ENCODE results near the gene NID2.

The NID2 gene

GRCh38 chr14:52026901-52027300 lies 42.0 kb downstream of the NID2 start:
- DNase-seq (ENCODE audit: low spot score), result no peak

- no peak for DNase-seq (ENCODE audit: low spot score)
These were observed 42.7 kb downstream of the NID2 start for GRCh38 chr14:52026017-52026660.

GRCh38 chr14:52025310-52025709 lies 43.5 kb downstream of the NID2 start:
- no peak for DNase-seq (ENCODE audit: low spot score)

GRCh38 chr14:52023518-52023917 lies 45.3 kb downstream of the NID2 start:
- no peak for DNase-seq (ENCODE audit: low spot score)

- DNase-seq (ENCODE audit: low spot score), result peak; percentile 82
These were observed 46.8 kb downstream of the NID2 start for GRCh38 chr14:52021957-52022600.

- DNase-seq (ENCODE audit: low spot score), result peak; percentile 9
These were observed 47.8 kb downstream of the NID2 start for GRCh38 chr14:52020866-52021717.

- DNase-seq (ENCODE audit: low spot score), result no peak
These were observed 48.6 kb downstream of the NID2 start for GRCh38 chr14:52020161-52020714.

- DNase-seq (ENCODE audit: low spot score), result no peak
These were observed 49.9 kb downstream of the NID2 start for GRCh38 chr14:52018970-52019369.

- DNase-seq (ENCODE audit: low spot score), result no peak
These were observed 50.6 kb downstream of the NID2 start for GRCh38 chr14:52018252-52018651.

- no peak for DNase-seq (ENCODE audit: low spot score)
These were observed 53.3 kb downstream of the NID2 start for GRCh38 chr14:52015411-52016030.

- DNase-seq (ENCODE audit: low spot score), result no peak
These were observed 54.1 kb downstream of the NID2 start for GRCh38 chr14:52014601-52015267.

GRCh38 chr14:52013984-52014600 lies 54.8 kb downstream of the NID2 start:
- no peak for DNase-seq (ENCODE audit: low spot score)

GRCh38 chr14:52012635-52013034 lies 56.2 kb downstream of the NID2 start:
- DNase-seq (ENCODE audit: low spot score), result no peak

GRCh38 chr14:52011523-52011922 lies 57.3 kb downstream of the NID2 start:
- no peak for DNase-seq (ENCODE audit: low spot score)

GRCh38 chr14:52010173-52010693 lies 58.6 kb downstream of the NID2 start:
- DNase-seq (ENCODE audit: low spot score), result no peak

GRCh38 chr14:52008136-52008535 lies 60.7 kb downstream of the NID2 start:
- DNase-seq (ENCODE audit: low spot score), result no peak

GRCh38 chr14:52007637-52008036 lies 61.2 kb downstream of the NID2 start:
- DNase-seq (ENCODE audit: low spot score), result no peak

GRCh38 chr14:52007211-52007610 lies 61.6 kb downstream of the NID2 start:
- no peak for DNase-seq (ENCODE audit: low spot score)

- DNase-seq (ENCODE audit: low spot score), result no peak
These were observed 62.5 kb downstream of the NID2 start for GRCh38 chr14:52006361-52006760.

GRCh38 chr14:52005625-52006024 lies 63.2 kb downstream of the NID2 start:
- no peak for DNase-seq (ENCODE audit: low spot score)

GRCh38 chr14:52003324-52003723 lies 65.5 kb downstream of the NID2 start:
- DNase-seq (ENCODE audit: low spot score), result no peak
